Thoracic aorta (tissue), 2 donors: ENCODE data around the gene NETO2. TPM values are rescaled to one million over a fixed set of nuclear protein-coding genes. Genes with fewer than 3 reads are reported as not detected.

Source experiments
- ATAC-seq: fragments of 150-250 bp; one replicate; pipeline ENCODE4 v1.8.0; 2017; ENCODE audit warnings: low read depth; ENCODE audit not compliant: insufficient number of reproducible peaks, low FRiP score
- DNase-seq: peaks from one replicate; pipeline ENCODE4 v3.0.0-alpha.2; 2020; ENCODE audit warnings: low spot score
- H3K27ac ChIP-seq, 2 donors: fragments of 200-600 bp; sonication (generic); 1 replicate in 1 of 2; 2 replicates in 1 of 2; pipeline ENCODE4 v1.5.1; 2016; ENCODE audit warnings: mild to moderate bottlenecking in 2 of 2, moderate library complexity in 2 of 2
- H3K27me3 ChIP-seq: fragments of 200-600 bp; sonication (generic); replicated peaks from 2 replicates; pipeline ENCODE4 v1.6.0; 2016; ENCODE audit warnings: mild to moderate bottlenecking; ENCODE audit not compliant: insufficient read depth
- H3K36me3 ChIP-seq: fragments of 200-600 bp; sonication (generic); one replicate; pipeline ENCODE4 v1.5.1; 2016
- H3K4me1 ChIP-seq, 2 donors: fragments of 200-600 bp; sonication (generic); 1 replicate in 1 of 2; 2 replicates in 1 of 2; pipeline versions ENCODE4 v1.5.1 to v1.6.0; 2016; ENCODE audit warnings: low read depth in 2 of 2, mild to moderate bottlenecking in 1 of 2; ENCODE audit not compliant: control insufficient read depth in 1 of 2
- H3K4me3 ChIP-seq: fragments of 200-600 bp; sonication (generic); 2 replicates; pipeline ENCODE4 v1.5.1; 2016; ENCODE audit warnings: mild to moderate bottlenecking
- H3K9me3 ChIP-seq: fragments of 200-600 bp; sonication (generic); 2 replicates; pipeline ENCODE4 v1.5.1; 2016
- CTCF ChIP-seq: fragments of 200-600 bp; sonication (generic); IDR thresholded peaks from one replicate; pipeline ENCODE4 v1.5.1; 2019; ENCODE audit warnings: antibody characterized with exemption
- total RNA-seq, 2 donors: library from RNA; depleted of rRNA; stranded (reverse); fragments of >200 nt; gene quantifications; one replicate each; pipeline versions ENCODE4 v1.1.0 to v1.2.3, GENCODE V29; 2016

The NETO2 gene
- total RNA-seq, 2 donors from 2014 or later = 0.27 to 0.78 TPM

GRCh38 chr16:47150067-47150466 is 6.3 kb upstream of the NETO2 start:
- DNase-seq (no peak), ATAC-seq (no peak)
- no peak overlapping the region for H3K27ac ChIP-seq
- H3K4me3 ChIP-seq = no peak overlapping the region
- H3K27me3 ChIP-seq = no peaks in the 10 kb centered on the region
- H3K9me3 ChIP-seq = peaks cover 2% of the 10 kb centered on the region
- H3K36me3 ChIP-seq = peaks cover 6% of the 10 kb centered on the region
- no peak for TF ChIP-seq CTCF
- no peaks in the 10 kb centered on the region for H3K4me1 ChIP-seq

DNA sequence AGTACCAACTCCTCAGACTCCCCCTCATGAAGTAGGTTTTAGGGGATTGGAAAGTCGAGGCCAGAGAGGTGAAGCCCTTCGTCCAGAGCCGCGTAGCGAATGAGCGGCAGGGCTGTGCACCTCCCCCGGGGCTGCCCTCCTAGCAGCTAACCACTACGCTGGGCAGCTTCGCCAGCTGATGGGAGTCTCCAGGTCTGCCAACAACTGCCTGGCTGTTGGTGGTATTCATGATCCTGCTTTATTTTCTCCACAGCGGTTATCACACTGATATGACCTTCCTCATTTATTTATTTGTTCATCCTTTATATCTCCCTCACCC is 773 bp upstream of the NETO2 start:
- H3K4me3 ChIP-seq = peak overlapping the region; percentile 64
- DNase-seq (no peak), ATAC-seq (no peak)
- H3K9me3 ChIP-seq = no peaks in the 10 kb centered on the region
- TF ChIP-seq CTCF = no peak
- H3K4me1 ChIP-seq = peaks cover 4 to 25% of the 10 kb centered on the region in 2 donors
- H3K27me3 ChIP-seq = no peaks in the 10 kb centered on the region
- H3K36me3 ChIP-seq = no peaks in the 10 kb centered on the region
- H3K27ac ChIP-seq = no peak overlapping the region

DNA sequence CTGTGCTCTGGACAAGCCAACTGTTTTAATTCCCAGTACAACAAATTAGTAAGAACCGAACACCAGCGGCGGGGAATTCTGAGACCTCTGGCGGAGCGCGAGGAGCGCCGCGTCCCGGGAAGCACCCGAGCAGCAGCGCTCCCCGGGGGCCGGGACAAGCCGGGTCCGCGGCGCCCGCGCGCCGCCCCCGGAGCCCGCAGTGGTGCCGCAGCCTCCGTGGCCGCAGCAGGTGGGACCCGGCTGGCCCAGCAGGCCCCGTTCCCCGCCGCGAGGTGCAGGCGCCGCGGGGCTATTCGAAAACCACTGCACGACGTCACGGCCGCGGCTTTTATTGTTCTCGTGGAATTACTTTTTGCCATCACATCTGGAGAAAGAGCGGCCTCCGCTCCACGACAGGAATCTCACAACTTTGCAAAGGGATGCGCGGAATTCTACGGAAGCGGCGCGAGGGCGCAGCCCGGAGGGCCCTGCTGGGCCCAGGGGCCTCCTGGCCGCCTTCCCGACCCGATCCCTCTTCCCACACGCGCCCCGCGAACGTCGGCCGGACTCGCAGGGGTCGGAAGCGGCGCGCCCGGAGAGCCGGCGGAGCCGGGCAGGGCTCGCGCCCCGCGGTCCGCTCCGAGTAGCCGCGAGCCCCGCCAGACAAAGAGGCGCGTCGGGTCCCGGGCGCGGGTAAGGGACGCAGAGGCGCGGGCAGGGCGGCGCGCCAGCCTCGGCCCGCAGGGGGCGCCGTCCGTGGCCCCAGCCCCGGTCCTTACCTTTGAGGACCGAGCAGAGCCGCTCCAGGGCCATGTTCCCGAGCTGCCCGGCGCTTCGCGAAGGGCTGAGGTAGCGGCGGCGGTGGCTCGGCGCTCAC is 696 bp downstream of the NETO2 start:
- no peak overlapping the region for H3K27ac ChIP-seq
- TF ChIP-seq CTCF = peak; percentile 29
- peaks cover 4 to 25% of the 10 kb centered on the region in 2 donors for H3K4me1 ChIP-seq
- ATAC-seq = no peak
- H3K4me3 ChIP-seq = peak overlapping the region; percentile 75
- H3K9me3 ChIP-seq = no peaks in the 10 kb centered on the region
- no peak for DNase-seq
- H3K27me3 ChIP-seq = no peaks in the 10 kb centered on the region
- H3K36me3 ChIP-seq = no peaks in the 10 kb centered on the region

- no peak for DNase-seq
Observed at GRCh38 chr16:47142486-47142820, 1.3 kb downstream of the NETO2 start.

More at GRCh38 chr16:47142486-47142820, 1.3 kb downstream of the NETO2 start:
- no peak for TF ChIP-seq CTCF
- no peaks in the 10 kb centered on the region for H3K9me3 ChIP-seq
- ATAC-seq = no peak
- no peaks in the 10 kb centered on the region for H3K27me3 ChIP-seq
- no peaks in the 10 kb centered on the region for H3K36me3 ChIP-seq
- peak overlapping the region; percentile 75 for H3K4me3 ChIP-seq
- no peak overlapping the region for H3K27ac ChIP-seq
- H3K4me1 ChIP-seq = peaks cover 4 to 25% of the 10 kb centered on the region in 2 donors
